ENCODE measurements around the gene IGIP. TPM values are rescaled to one million over a fixed set of nuclear protein-coding genes. Genes with fewer than 3 reads are reported as not detected.

IGIP gene
- polyA plus RNA-seq, 1 donor (not counting 4 experiments of a cell fraction or from before 2014, with no cell fraction given): 1.5 TPM

DNA sequence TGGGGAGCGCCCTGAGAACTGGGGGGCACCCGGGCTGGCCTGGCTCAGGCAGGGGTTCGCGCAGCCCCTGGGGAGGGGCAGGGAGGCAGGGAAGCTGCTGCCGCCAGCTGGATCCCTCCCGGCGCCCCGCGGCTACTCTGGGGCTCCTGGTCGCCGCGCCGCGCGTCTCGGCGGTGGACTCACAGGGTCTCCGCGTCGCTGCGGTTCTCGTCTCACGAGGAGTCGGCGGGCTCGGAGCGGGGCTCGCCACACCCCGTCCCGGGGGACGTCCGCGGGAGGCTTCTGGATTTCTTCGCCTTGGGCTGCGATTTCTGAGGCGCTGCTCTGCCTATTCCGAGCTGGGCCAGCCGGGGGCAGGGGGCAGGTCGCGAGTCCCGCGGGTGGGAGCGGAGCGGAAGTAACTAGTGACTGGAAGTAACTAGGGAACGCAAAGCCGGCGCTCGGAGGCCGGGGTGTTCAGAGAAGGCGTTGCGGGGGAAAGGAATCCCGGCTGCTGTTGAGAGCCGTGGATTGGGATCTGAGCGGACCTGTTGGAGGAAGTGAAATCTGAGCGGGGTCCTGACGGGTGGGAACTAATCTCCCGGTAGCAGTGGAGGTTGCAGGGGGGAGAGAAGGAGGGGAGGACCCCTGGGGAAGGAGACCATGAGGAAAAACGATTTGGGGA, 49.8 kb downstream of the IGIP start:
- Histone ChIP-seq H2AFZ (ENCODE audit: control insufficient read depth, low read length) (peak overlapping the region; percentile 96), H3K4me2 (ENCODE audit: control insufficient read depth, extremely low read depth, insufficient read depth, low read depth, low read length) (peak overlapping the region; percentile 99), H3K9me1 (ENCODE audit: control insufficient read depth, extremely low read depth, insufficient read depth, low read length) (no peaks in the 10 kb centered on the region), H3K36me3 (ENCODE audit: control insufficient read depth in 2 of 2, extremely low read depth in 1 of 2, insufficient read depth in 2 of 2, low read length in 2 of 2) (no peaks in the 10 kb centered on the region), H3K9me3 (ENCODE audit: control insufficient read depth, low read depth, low read length) (no peaks in the 10 kb centered on the region), H4K20me1 (ENCODE audit: control insufficient read depth, extremely low read depth, insufficient read depth, low read length) (no peaks in the 10 kb centered on the region), H3K9ac (ENCODE audit: control insufficient read depth, extremely low read depth, insufficient read depth, low read length) (peak overlapping the region; percentile 94), H3K4me3 (ENCODE audit: control insufficient read depth in 2 of 3, extremely low read depth in 1 of 3, insufficient read depth in 2 of 3, low read depth in 1 of 3, low read length in 3 of 3) (peak overlapping the region; percentile 81 to 96 (median 93)), H3K27ac (ENCODE audit: control insufficient read depth, insufficient read depth, low read length) (peak overlapping the region; percentile 81), H3K79me2 (ENCODE audit: control insufficient read depth, insufficient read depth, low read length) (peaks cover 2% of the 10 kb centered on the region), H3K4me1 (ENCODE audit: control insufficient read depth, extremely low read depth, insufficient read depth, low read length) (peaks cover 11% of the 10 kb centered on the region), H3K27me3 (ENCODE audit: control insufficient read depth, extremely low read depth, insufficient read depth, low read length) (no peaks in the 10 kb centered on the region)
- dilution Hi-C loops (cut with MboI; ENCODE audit: extremely low pct_ligation_motif_present, low sequenced_read_pairs): no loop called here
- TF ChIP-seq, protein P1, sequence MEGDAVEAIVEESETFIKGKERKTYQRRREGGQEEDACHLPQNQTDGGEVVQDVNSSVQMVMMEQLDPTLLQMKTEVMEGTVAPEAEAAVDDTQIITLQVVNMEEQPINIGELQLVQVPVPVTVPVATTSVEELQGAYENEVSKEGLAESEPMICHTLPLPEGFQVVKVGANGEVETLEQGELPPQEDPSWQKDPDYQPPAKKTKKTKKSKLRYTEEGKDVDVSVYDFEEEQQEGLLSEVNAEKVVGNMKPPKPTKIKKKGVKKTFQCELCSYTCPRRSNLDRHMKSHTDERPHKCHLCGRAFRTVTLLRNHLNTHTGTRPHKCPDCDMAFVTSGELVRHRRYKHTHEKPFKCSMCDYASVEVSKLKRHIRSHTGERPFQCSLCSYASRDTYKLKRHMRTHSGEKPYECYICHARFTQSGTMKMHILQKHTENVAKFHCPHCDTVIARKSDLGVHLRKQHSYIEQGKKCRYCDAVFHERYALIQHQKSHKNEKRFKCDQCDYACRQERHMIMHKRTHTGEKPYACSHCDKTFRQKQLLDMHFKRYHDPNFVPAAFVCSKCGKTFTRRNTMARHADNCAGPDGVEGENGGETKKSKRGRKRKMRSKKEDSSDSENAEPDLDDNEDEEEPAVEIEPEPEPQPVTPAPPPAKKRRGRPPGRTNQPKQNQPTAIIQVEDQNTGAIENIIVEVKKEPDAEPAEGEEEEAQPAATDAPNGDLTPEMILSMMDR (optimal IDR thresholded peaks at IDR 0.05 in 1 of 3, IDR thresholded peaks at IDR 0.05 in 1 of 3, conservative IDR thresholded peaks at IDR 0.05 in 1 of 3; ENCODE audit: extremely low read depth in 1 of 3, insufficient read depth in 2 of 3, low read length in 3 of 3): peak in 1 of 3 experiments; percentile 13
- TF ChIP-seq EZH2 (IDR thresholded peaks at IDR 0.05; ENCODE audit: low read length): no peak
- DNase-seq (ENCODE audit: low read depth, low spot score): no peak
- FAIRE-seq: no peak

DNA sequence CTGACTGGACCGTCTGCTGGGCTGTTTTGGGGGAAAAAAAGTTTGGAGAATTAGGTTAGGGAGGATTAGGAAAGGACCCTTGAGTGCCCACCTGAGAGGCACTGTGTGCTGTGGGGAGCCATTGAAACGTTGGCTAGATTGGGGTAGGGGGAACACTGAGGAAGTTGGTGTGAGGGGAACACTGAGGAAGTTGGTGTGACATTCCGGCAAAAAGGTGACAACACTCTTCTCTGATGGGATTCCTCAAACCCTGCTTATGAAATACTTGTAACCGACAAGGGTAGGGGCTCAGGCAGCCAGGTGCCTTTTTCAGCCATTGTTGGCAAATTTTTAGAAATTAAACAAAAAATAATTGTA, 50.3 kb downstream of the IGIP start:
- Histone ChIP-seq H3K9ac (ENCODE audit: control insufficient read depth, extremely low read depth, insufficient read depth, low read length) (peak overlapping the region; percentile 94), H2AFZ (ENCODE audit: control insufficient read depth, low read length) (peak overlapping the region; percentile 96), H3K27me3 (ENCODE audit: control insufficient read depth, extremely low read depth, insufficient read depth, low read length) (no peaks in the 10 kb centered on the region), H3K4me2 (ENCODE audit: control insufficient read depth, extremely low read depth, insufficient read depth, low read depth, low read length) (peak overlapping the region; percentile 99), H3K4me3 (ENCODE audit: control insufficient read depth in 2 of 3, extremely low read depth in 1 of 3, insufficient read depth in 2 of 3, low read depth in 1 of 3, low read length in 3 of 3) (peak overlapping the region; percentile 81 to 96 (median 93)), H3K36me3 (ENCODE audit: control insufficient read depth in 2 of 2, extremely low read depth in 1 of 2, insufficient read depth in 2 of 2, low read length in 2 of 2) (no peaks in the 10 kb centered on the region), H3K9me3 (ENCODE audit: control insufficient read depth, low read depth, low read length) (no peaks in the 10 kb centered on the region), H3K9me1 (ENCODE audit: control insufficient read depth, extremely low read depth, insufficient read depth, low read length) (no peaks in the 10 kb centered on the region), H3K4me1 (ENCODE audit: control insufficient read depth, extremely low read depth, insufficient read depth, low read length) (peaks cover 11% of the 10 kb centered on the region), H3K79me2 (ENCODE audit: control insufficient read depth, insufficient read depth, low read length) (peaks cover 2% of the 10 kb centered on the region), H4K20me1 (ENCODE audit: control insufficient read depth, extremely low read depth, insufficient read depth, low read length) (no peaks in the 10 kb centered on the region), H3K27ac (ENCODE audit: control insufficient read depth, insufficient read depth, low read length) (peak overlapping the region; percentile 81)
- no peak for DNase-seq (ENCODE audit: low read depth, low spot score)
- dilution Hi-C loops (cut with MboI; ENCODE audit: extremely low pct_ligation_motif_present, low sequenced_read_pairs): no loop called here
- TF ChIP-seq, protein P1 (optimal IDR thresholded peaks at IDR 0.05 in 1 of 3, IDR thresholded peaks at IDR 0.05 in 1 of 3, conservative IDR thresholded peaks at IDR 0.05 in 1 of 3; ENCODE audit: extremely low read depth in 1 of 3, insufficient read depth in 2 of 3, low read length in 3 of 3): no peak
- TF ChIP-seq EZH2 (IDR thresholded peaks at IDR 0.05; ENCODE audit: low read length): no peak
- FAIRE-seq: no peak
